DMS114 treated with DMSO at 0.1 percent for 48 hours (cell line): ENCODE results near the gene EPHA4.

Source experiments
- DNase-seq: peaks from one replicate; lab custom pipeline; 2025; ENCODE audit not compliant: unreplicated experiment; lab: John Stamatoyannopoulos, UW

Gene EPHA4

GRCh38 chr2:221405521-221405920 is 166.6 kb downstream of the EPHA4 start:
- no peak for DNase-seq

GRCh38 chr2:221402072-221402471 is 170.0 kb downstream of the EPHA4 start:
- DNase-seq = no peak

- DNase-seq = no peak
Measured at GRCh38 chr2:221400411-221400810, 171.7 kb downstream of the EPHA4 start.

GRCh38 chr2:221399183-221399582 is 172.9 kb downstream of the EPHA4 start:
- DNase-seq = no peak

GRCh38 chr2:221397187-221397586 is 174.9 kb downstream of the EPHA4 start:
- DNase-seq = no peak

GRCh38 chr2:221392228-221392881 is 179.7 kb downstream of the EPHA4 start:
- DNase-seq = no peak

GRCh38 chr2:221390878-221391277 is 181.2 kb downstream of the EPHA4 start:
- no peak for DNase-seq

- no peak for DNase-seq
Measured at GRCh38 chr2:221389904-221390303, 182.2 kb downstream of the EPHA4 start.

GRCh38 chr2:221389421-221389820 is 182.7 kb downstream of the EPHA4 start:
- no peak for DNase-seq

GRCh38 chr2:221388891-221389290 is 183.2 kb downstream of the EPHA4 start:
- no peak for DNase-seq

- DNase-seq = no peak
Measured at GRCh38 chr2:221385716-221386115, 186.4 kb downstream of the EPHA4 start.

- DNase-seq = no peak
Measured at GRCh38 chr2:221381928-221382488, 190.1 kb downstream of the EPHA4 start.

GRCh38 chr2:221380686-221381085 is 191.4 kb downstream of the EPHA4 start:
- DNase-seq = no peak

GRCh38 chr2:221380062-221380461 is 192.0 kb downstream of the EPHA4 start:
- DNase-seq = no peak

- no peak for DNase-seq
Measured at GRCh38 chr2:221377597-221377996, 194.5 kb downstream of the EPHA4 start.

- no peak for DNase-seq
Measured at GRCh38 chr2:221377066-221377465, 195.0 kb downstream of the EPHA4 start.

- no peak for DNase-seq
Measured at GRCh38 chr2:221374234-221374633, 197.9 kb downstream of the EPHA4 start.

- no peak for DNase-seq
Measured at GRCh38 chr2:221372907-221373306, 199.2 kb downstream of the EPHA4 start.

GRCh38 chr2:221372159-221372884 is 199.8 kb downstream of the EPHA4 start:
- DNase-seq = no peak

GRCh38 chr2:221371347-221371746 is 200.8 kb downstream of the EPHA4 start:
- no peak for DNase-seq

- DNase-seq = no peak
Measured at GRCh38 chr2:221370857-221371211, 201.3 kb downstream of the EPHA4 start.

- no peak for DNase-seq
Measured at GRCh38 chr2:221370076-221370856, 201.8 kb downstream of the EPHA4 start.
